ENCODE results near the gene GPN1. TPM values are rescaled to one million over a fixed set of nuclear protein-coding genes. Genes with fewer than 3 reads are reported as not detected.

GPN1 gene
- total and polyA plus RNA-seq, 2 experiments from 2014 or later, result 23.7 to 40.3 TPM

DNA sequence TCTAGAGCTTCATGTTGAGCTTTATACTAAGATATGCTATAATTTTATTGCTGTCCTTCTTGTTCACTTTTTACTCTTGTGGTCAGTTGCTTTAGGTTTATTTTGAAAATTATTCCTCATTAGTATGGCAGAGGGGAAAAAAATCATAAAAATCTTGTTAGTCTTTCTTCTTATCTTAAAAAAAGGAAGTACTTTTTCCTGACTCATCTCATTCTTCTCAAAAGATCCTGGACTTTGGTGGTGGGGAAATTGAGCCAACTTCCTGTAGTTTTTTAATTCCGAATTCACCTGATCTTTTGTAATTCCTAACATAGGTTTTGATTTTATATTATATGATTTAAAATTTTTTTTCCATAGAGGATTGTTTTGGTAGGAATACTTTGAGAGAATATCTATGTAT is 38.6 kb downstream of the GPN1 start:
- Histone ChIP-seq H3K9me2 (ENCODE audit: insufficient read depth) (no peaks in the 10 kb centered on the region), H2AFZ (no peak overlapping the region), H3K36me3 (ENCODE audit: insufficient read depth) (peaks cover 15% of the 10 kb centered on the region), H3K4me2 (no peak overlapping the region), H3K4me1 (ENCODE audit: insufficient read depth) (peaks cover 14% of the 10 kb centered on the region), H3K27ac (ENCODE audit: low read depth) (no peak overlapping the region), H3F3A (replicated peaks; ENCODE audit: low read depth) (no peaks in the 10 kb centered on the region), H3K27me3 (ENCODE audit: insufficient read depth) (no peaks in the 10 kb centered on the region), H3K4me3 (no peak overlapping the region), H3K79me2 (replicated peaks; ENCODE audit: insufficient read depth) (peaks cover 20% of the 10 kb centered on the region), H4K20me1 (replicated peaks; ENCODE audit: insufficient read depth) (no peaks in the 10 kb centered on the region; the same call in 1 of the 2 replicates)
- Mint-ChIP-seq H3K27ac (no peak overlapping the region), H3K36me3 (ENCODE audit: low read depth) (peaks cover 36% of the 10 kb centered on the region), H3K27me3 (ENCODE audit: insufficient read depth, low read depth, poor library complexity) (peaks cover 7% of the 10 kb centered on the region), H3K4me1 (peaks cover 8% of the 10 kb centered on the region; the same call in 1 of the 3 replicates), H3K4me3 (no peak overlapping the region), H3K9me3 (no peaks in the 10 kb centered on the region; the same call in 2 of the 3 replicates)
- no peak for DNase-seq (ENCODE audit: low spot score)
- TF ChIP-seq, protein P1, sequence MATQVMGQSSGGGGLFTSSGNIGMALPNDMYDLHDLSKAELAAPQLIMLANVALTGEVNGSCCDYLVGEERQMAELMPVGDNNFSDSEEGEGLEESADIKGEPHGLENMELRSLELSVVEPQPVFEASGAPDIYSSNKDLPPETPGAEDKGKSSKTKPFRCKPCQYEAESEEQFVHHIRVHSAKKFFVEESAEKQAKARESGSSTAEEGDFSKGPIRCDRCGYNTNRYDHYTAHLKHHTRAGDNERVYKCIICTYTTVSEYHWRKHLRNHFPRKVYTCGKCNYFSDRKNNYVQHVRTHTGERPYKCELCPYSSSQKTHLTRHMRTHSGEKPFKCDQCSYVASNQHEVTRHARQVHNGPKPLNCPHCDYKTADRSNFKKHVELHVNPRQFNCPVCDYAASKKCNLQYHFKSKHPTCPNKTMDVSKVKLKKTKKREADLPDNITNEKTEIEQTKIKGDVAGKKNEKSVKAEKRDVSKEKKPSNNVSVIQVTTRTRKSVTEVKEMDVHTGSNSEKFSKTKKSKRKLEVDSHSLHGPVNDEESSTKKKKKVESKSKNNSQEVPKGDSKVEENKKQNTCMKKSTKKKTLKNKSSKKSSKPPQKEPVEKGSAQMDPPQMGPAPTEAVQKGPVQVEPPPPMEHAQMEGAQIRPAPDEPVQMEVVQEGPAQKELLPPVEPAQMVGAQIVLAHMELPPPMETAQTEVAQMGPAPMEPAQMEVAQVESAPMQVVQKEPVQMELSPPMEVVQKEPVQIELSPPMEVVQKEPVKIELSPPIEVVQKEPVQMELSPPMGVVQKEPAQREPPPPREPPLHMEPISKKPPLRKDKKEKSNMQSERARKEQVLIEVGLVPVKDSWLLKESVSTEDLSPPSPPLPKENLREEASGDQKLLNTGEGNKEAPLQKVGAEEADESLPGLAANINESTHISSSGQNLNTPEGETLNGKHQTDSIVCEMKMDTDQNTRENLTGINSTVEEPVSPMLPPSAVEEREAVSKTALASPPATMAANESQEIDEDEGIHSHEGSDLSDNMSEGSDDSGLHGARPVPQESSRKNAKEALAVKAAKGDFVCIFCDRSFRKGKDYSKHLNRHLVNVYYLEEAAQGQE (IDR thresholded peaks at IDR 0.05; ENCODE audit: unreplicated experiment), result no peak
- TF ChIP-seq NANOG (IDR thresholded peaks at IDR 0.05; ENCODE audit: borderline replicate concordance) (no peak), CREB1 (CRISPR knock-in tag; IDR thresholded peaks at IDR 0.05; ENCODE audit: low read depth) (no peak), ZNF114 (CRISPR knock-in tag; IDR thresholded peaks at IDR 0.05) (no peak), EZH2phosphoT487 (IDR thresholded peaks at IDR 0.05; ENCODE audit: unreplicated experiment) (no peak), JUNB (IDR thresholded peaks at IDR 0.05; ENCODE audit: unreplicated experiment) (no peak), STAT1 (IDR thresholded peaks at IDR 0.05; ENCODE audit: unreplicated experiment) (no peak), ZNF331 (CRISPR knock-in tag; IDR thresholded peaks at IDR 0.05; ENCODE audit: low read depth) (no peak), ZNF462 (CRISPR knock-in tag; IDR thresholded peaks at IDR 0.05) (no peak), POLR2AphosphoS5 (IDR thresholded peaks at IDR 0.05; ENCODE audit: low read depth) (no peak), EZH2 (IDR thresholded peaks at IDR 0.05; ENCODE audit: low read depth, unreplicated experiment) (no peak)
- TF ChIP-seq, protein P2, sequence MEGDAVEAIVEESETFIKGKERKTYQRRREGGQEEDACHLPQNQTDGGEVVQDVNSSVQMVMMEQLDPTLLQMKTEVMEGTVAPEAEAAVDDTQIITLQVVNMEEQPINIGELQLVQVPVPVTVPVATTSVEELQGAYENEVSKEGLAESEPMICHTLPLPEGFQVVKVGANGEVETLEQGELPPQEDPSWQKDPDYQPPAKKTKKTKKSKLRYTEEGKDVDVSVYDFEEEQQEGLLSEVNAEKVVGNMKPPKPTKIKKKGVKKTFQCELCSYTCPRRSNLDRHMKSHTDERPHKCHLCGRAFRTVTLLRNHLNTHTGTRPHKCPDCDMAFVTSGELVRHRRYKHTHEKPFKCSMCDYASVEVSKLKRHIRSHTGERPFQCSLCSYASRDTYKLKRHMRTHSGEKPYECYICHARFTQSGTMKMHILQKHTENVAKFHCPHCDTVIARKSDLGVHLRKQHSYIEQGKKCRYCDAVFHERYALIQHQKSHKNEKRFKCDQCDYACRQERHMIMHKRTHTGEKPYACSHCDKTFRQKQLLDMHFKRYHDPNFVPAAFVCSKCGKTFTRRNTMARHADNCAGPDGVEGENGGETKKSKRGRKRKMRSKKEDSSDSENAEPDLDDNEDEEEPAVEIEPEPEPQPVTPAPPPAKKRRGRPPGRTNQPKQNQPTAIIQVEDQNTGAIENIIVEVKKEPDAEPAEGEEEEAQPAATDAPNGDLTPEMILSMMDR (conservative IDR thresholded peaks at IDR 0.05; ENCODE audit: low read depth in 2 of 2), result no peak
- TF ChIP-seq, protein P3, sequence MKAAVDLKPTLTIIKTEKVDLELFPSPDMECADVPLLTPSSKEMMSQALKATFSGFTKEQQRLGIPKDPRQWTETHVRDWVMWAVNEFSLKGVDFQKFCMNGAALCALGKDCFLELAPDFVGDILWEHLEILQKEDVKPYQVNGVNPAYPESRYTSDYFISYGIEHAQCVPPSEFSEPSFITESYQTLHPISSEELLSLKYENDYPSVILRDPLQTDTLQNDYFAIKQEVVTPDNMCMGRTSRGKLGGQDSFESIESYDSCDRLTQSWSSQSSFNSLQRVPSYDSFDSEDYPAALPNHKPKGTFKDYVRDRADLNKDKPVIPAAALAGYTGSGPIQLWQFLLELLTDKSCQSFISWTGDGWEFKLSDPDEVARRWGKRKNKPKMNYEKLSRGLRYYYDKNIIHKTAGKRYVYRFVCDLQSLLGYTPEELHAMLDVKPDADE (IDR thresholded peaks at IDR 0.05), result no peak
- no peak for ATAC-seq

Data from GM23338 (cell line).